Stimulated activated CD8-positive, alpha-beta memory T cell treated with anti-CD3 and anti-CD28 coated beads, Interleukin-15, amount 100 ng/mL, for 4 hours (primary cell): ENCODE data around the gene SLC39A9.

Experiments used
- DNase-seq, 2 donors: peaks; one replicate each; pipeline ENCODE4 v3.0.0-alpha.2; 2020; ENCODE audit warnings: low read depth in 2 of 2

The SLC39A9 gene

GRCh38 chr14:69500096-69500495, 101.6 kb downstream of the SLC39A9 start:
- DNase-seq, result no peak

- no peak for DNase-seq
Measured at GRCh38 chr14:69500736-69501135, 102.2 kb downstream of the SLC39A9 start.

- DNase-seq, result no peak
Measured at GRCh38 chr14:69501423-69501838, 102.9 kb downstream of the SLC39A9 start.

GRCh38 chr14:69504775-69505174, 106.3 kb downstream of the SLC39A9 start:
- DNase-seq, result no peak

GRCh38 chr14:69505338-69506240, 107.1 kb downstream of the SLC39A9 start:
- DNase-seq, result no peak

GRCh38 chr14:69506241-69506595, 107.7 kb downstream of the SLC39A9 start:
- DNase-seq, result no peak
